T-helper 2 cell (primary cell): ENCODE data around the gene IQCB1.
"Not testable (repeated sequence)": the region's sequence is repeated elsewhere in the genome, so short reads cannot be mapped to it uniquely, and the experiment has no call there.

Experiments
- DNase-seq, 5 experiments: peaks; one replicate each; pipeline versions ENCODE4 v3.0.0 to v3.0.0-alpha.2; 2012 to 2022
- total RNA-seq, 2 donors: gene quantifications; one replicate each; lab custom pipeline; 2026; lab: John Stamatoyannopoulos, UW

The IQCB1 gene, protein sequence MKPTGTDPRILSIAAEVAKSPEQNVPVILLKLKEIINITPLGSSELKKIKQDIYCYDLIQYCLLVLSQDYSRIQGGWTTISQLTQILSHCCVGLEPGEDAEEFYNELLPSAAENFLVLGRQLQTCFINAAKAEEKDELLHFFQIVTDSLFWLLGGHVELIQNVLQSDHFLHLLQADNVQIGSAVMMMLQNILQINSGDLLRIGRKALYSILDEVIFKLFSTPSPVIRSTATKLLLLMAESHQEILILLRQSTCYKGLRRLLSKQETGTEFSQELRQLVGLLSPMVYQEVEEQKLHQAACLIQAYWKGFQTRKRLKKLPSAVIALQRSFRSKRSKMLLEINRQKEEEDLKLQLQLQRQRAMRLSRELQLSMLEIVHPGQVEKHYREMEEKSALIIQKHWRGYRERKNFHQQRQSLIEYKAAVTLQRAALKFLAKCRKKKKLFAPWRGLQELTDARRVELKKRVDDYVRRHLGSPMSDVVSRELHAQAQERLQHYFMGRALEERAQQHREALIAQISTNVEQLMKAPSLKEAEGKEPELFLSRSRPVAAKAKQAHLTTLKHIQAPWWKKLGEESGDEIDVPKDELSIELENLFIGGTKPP
- total RNA-seq, result 42.1 to 45.2 reads per million in 2 donors

GRCh38 chr3:121834671-121835464, at the start of gene IQCB1, which contains the start of gene EAF2:
TSS of gene IQCB1 (minus strand) at chr3:121835060. CDS start at chr3:121828960, 6,100 bp downstream.
TSS of gene EAF2 (plus strand) at chr3:121835209. CDS start at chr3:121835286, 77 bp downstream.
- DNase-seq, result peak; percentile 84 to 98 (median 93)

- DNase-seq, result peak in 1 of 5 experiments; percentile 59
These were observed 48.6 kb upstream of the IQCB1 start for GRCh38 chr3:121883507-121883906.

GRCh38 chr3:121878411-121878810, 43.6 kb upstream of the IQCB1 start:
- DNase-seq, result no peak

DNA sequence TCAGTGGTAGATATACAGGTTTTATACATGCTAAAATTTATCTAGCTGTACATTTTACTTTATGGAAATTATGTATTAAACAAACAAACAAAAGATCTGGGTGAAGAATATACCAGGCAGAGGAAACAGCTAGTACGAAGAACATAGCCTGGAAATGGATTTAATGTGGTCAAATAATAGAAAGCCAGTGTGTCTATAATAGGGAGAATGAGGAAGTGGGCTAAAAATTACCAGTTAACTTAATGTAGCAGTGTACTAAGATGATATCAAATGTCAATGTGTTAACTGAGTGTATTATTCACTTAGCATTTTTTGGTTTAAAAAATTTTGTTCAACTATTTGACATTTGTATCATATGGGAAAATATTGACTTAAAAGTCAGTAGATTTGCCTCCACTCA, 36.6 kb upstream of the IQCB1 start:
- no peak for DNase-seq

- no peak for DNase-seq
These were observed 35.9 kb upstream of the IQCB1 start for GRCh38 chr3:121870717-121871116.

DNA sequence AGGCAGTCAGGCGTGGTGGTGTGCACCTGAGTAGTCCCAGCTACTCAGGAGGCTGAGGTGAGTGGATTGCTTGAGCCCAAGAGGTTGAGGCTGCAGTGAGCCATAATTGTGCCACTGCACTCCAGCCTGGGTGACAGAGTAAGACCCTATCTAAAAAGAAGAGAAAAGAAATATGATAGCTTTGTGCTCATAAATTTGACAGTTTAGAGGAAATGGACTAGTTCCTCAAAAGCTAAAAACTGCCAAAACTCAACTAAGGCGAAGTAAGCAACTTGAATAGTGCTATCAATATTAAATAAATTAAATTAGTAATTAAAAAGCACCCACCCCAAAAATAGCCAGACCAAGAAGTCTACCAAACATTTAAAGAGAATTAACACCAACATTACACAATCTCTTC, 34.9 kb upstream of the IQCB1 start:
- no peak for DNase-seq

DNA sequence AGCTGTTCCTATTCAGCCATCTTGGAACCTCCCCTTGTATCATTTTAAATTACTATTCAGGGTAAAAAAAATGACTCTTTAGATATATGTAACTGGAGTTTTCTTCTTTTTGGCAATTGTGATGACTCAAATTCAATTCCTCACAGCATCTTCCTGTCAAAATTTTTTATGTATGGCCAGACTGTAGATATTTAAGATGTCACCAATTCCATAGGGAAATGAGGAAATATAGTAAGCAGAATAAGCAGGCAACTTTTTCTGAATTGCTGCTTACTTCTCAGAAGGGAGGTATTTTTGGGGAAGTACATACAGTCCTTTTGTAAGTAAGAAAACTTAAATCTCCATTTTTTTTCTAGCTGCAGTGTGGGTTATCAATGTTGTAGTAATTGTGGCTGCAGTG, 28.9 kb upstream of the IQCB1 start:
- no peak for DNase-seq

- not testable (repeated sequence) for DNase-seq
These were observed 28.4 kb upstream of the IQCB1 start for GRCh38 chr3:121863247-121863646.

- not testable (repeated sequence) for DNase-seq
These were observed 22.9 kb upstream of the IQCB1 start for GRCh38 chr3:121857778-121858177.

DNA sequence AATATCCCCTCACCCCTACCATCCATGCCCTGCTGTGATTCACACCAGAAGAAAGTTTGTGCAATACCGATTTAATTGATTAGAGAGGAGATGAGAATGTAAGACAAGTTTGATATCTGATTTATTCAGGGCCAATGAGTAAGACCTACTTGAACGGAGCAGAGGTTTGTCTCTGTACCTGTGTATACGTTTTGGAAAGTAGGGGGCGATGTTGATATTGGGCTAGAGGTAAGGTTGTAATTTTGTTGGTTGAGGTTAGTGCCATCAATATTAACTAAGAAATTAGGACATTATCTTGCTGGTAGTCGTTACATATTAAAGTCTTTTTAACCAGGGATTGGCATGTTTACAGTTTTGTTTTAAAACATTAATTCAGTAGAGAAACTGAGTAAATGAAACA, 20.7 kb upstream of the IQCB1 start:
- peak in 1 of 5 experiments; percentile 52 for DNase-seq

- DNase-seq, result no peak
These were observed 17.4 kb upstream of the IQCB1 start for GRCh38 chr3:121852256-121852655.

DNA sequence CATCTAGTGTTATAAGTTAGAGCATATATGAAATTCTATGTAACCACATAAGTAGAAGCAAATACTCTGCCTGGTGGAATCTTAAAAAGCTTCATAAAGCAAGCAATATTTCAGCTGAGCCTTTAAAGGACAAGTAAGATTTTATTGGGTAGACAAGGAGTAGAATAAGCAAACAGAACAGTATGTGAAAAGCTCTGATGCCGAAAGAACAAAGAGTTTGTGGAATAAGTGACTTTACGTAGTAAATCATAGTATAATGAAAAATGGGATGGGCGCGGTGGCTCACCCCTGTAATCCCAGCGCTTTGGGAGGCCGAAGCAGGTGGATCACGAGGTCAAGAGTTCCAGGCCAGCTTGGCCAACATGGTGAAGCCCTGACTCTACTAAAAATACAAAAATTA, 10.0 kb upstream of the IQCB1 start:
- no peak for DNase-seq

DNA sequence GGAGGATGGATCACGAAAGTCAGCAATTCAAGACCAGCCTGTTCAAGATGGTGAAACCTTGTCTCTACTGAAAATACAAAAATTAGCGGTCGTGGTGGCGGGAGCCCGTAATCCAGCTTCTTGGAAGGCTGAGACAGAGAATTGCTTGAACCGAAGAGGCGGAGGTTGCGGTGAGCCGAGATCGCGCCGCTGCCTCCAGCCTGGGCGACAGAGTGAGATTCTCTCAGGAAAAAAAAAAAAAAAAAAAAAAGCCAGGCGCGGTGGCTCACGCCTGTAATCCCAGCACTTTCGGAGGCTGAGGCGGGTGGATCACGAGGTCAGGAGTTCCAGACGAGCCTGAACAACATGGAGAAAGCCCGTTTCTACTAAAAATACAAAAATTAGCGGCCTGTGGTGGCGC, 5.1 kb upstream of the IQCB1 start:
- no peak for DNase-seq

GRCh38 chr3:121836481-121836880, 1.6 kb upstream of the IQCB1 start:
- no peak for DNase-seq

DNA sequence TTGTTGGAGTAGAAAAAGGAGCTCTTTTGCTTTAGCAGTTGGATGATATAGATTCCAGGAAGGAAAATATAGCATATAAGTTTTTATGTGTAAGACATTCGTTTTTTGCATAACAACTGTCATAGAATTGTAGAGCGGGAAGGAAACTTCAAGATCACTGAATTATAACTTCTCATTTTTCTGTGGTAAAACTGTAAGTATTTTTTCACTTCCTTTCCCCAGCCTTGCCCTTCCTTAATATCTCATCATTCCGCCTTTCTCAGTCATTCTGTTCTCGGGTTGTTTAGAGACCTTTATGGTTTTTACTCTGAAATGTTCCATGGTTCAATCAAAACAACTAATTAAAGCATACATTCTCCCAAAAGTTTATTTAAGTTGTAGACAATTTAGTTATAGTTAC, 1.2 kb upstream of the IQCB1 start:
- no peak for DNase-seq

- DNase-seq, result peak in 2 of 5 experiments; percentile 41 to 45
These were observed 573 bp upstream of the IQCB1 start for GRCh38 chr3:121835465-121835801.

- peak in 2 of 5 experiments; percentile 1 to 40 for DNase-seq
These were observed 646 bp downstream of the IQCB1 start for GRCh38 chr3:121834157-121834670.

DNA sequence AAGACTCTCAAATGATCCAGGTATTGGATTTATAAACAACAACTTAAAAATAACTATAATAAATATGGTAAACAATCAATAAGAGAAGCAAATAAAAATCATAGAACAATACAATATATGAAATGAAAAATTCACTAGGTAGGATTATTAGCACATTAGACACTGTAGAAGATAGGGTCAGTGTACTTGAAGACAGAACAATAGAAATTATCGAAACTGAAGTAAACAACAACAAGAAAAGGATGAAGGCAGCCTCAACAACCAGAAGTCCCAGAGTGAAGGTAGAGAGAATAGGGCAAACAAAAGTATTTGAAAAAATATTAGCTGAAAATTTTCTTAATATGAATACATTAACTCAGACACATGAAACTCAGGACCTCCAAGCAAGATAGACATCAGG, 11.9 kb downstream of the IQCB1 start:
- no peak for DNase-seq

GRCh38 chr3:121821421-121822199, 13.2 kb downstream of the IQCB1 start:
- DNase-seq, result no peak

- DNase-seq, result no peak
These were observed 15.6 kb downstream of the IQCB1 start for GRCh38 chr3:121819236-121819635.

GRCh38 chr3:121818578-121818977, 16.3 kb downstream of the IQCB1 start:
- no peak for DNase-seq

DNA sequence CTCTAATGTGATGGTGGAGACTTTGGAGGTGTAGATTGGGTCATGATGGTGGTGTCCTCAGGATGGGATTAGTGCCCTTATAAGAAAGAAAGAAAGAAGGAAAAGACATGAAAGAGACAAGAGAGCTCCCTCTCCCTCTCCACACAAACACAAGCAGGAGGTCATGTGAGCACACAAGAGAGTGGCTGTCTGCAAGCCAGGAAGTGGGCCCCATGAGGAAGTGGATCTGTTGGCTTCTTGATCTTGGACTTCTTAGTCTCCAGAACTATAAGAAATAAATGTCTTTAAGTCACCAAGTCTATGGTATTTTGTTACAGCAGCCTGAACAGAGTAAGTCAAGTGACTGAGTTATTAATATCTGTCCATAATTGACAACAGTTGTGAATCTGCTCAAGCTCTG, 17.1 kb downstream of the IQCB1 start:
- DNase-seq, result no peak
